Osteoblast (primary cell): ENCODE results near the gene ACAA1. TPM values are rescaled to one million over a fixed set of nuclear protein-coding genes. Genes with fewer than 3 reads are reported as not detected.

ENCODE experiments used
- DNase-seq: peaks from one replicate; pipeline ENCODE4 v3.0.0; 2011; ENCODE audit warnings: low spot score, mixed read lengths; ENCODE audit not compliant: insufficient read length; ENCODE audit errors: missing footprints
- H2AFZ ChIP-seq: 2 replicates; pipeline ENCODE4 v1.6.0; 2011; ENCODE audit warnings: mild to moderate bottlenecking, low read length
- H3K27ac ChIP-seq: 2 replicates; pipeline ENCODE4 v1.5.1; 2011; ENCODE audit warnings: mild to moderate bottlenecking, low read depth, low read length, moderate library complexity
- H3K27me3 ChIP-seq: 2 replicates; pipeline ENCODE4 v1.6.0; 2012; ENCODE audit warnings: mild to moderate bottlenecking, control low read depth, inconsistent platforms, low read length, moderate library complexity; ENCODE audit not compliant: insufficient read depth
- H3K36me3 ChIP-seq: 2 replicates; pipeline ENCODE4 v1.5.1; 2011; ENCODE audit warnings: mild to moderate bottlenecking, low read length, control low read depth, moderate library complexity; ENCODE audit not compliant: insufficient read depth
- H3K4me1 ChIP-seq: 2 replicates; pipeline ENCODE4 v1.5.1; 2011; ENCODE audit warnings: mild to moderate bottlenecking, low read length, control low read depth, moderate library complexity; ENCODE audit not compliant: insufficient read depth
- H3K4me2 ChIP-seq: 2 replicates; pipeline ENCODE4 v1.6.0; 2011; ENCODE audit warnings: mild to moderate bottlenecking, low read length; ENCODE audit not compliant: insufficient read depth
- H3K4me3 ChIP-seq: fragments of 200-600 bp; sonication (generic); 3 replicates; pipeline ENCODE4 v1.5.1; 2012; ENCODE audit warnings: mild to moderate bottlenecking, low read length, inconsistent platforms; ENCODE audit not compliant: insufficient read depth
- H3K79me2 ChIP-seq: 2 replicates; pipeline ENCODE4 v1.6.0; 2012; ENCODE audit warnings: mild to moderate bottlenecking, low read length, control low read depth, inconsistent platforms; ENCODE audit not compliant: insufficient read depth
- H3K9me3 ChIP-seq: 2 replicates; pipeline ENCODE4 v1.5.1; 2011; ENCODE audit warnings: low read depth, low read length, control low read depth
- H4K20me1 ChIP-seq: 2 replicates; pipeline ENCODE4 v1.6.0; 2012; ENCODE audit warnings: mild to moderate bottlenecking, low read length, control low read depth; ENCODE audit not compliant: insufficient read depth
- CTCF ChIP-seq: IDR thresholded peaks from 2 replicates; pipeline ENCODE4 v1.5.1; 2011; ENCODE audit warnings: mild to moderate bottlenecking, low read depth, low read length, moderate library complexity; ENCODE audit errors: extremely low read depth
- total RNA-seq: library from RNA; depleted of rRNA; stranded (reverse); fragments of >200 nt; gene quantifications from 2 replicates; pipeline ENCODE4 v1.2.3, GENCODE V29; 2012

The ACAA1 gene
- total RNA-seq, 1 donor = 17.4 TPM

GRCh38 chr3:38121832-38122461, 15.0 kb downstream of the ACAA1 start:
- no peaks in the 10 kb centered on the region for H3K9me3 ChIP-seq
- no peak for TF ChIP-seq CTCF

GRCh38 chr3:38121451-38121831, 15.5 kb downstream of the ACAA1 start:
- H3K4me2 ChIP-seq = no peak overlapping the region
- H3K27me3 ChIP-seq = no peaks in the 10 kb centered on the region
- no peaks in the 10 kb centered on the region for H4K20me1 ChIP-seq
- H3K79me2 ChIP-seq = no peaks in the 10 kb centered on the region
- no peak for TF ChIP-seq CTCF
- no peaks in the 10 kb centered on the region for H3K9me3 ChIP-seq
- H3K4me3 ChIP-seq = no peak overlapping the region
- peaks cover 34% of the 10 kb centered on the region for H3K36me3 ChIP-seq
- no peak overlapping the region for H2AFZ ChIP-seq
- H3K4me1 ChIP-seq = no peaks in the 10 kb centered on the region
- no peak overlapping the region for H3K27ac ChIP-seq
- no peak for DNase-seq

More at GRCh38 chr3:38121832-38122461, 15.0 kb downstream of the ACAA1 start:
- H3K27ac ChIP-seq = no peak overlapping the region
- no peak overlapping the region for H2AFZ ChIP-seq
- no peaks in the 10 kb centered on the region for H3K27me3 ChIP-seq
- peaks cover 1% of the 10 kb centered on the region for H4K20me1 ChIP-seq
- no peaks in the 10 kb centered on the region for H3K4me1 ChIP-seq
- peaks cover 39% of the 10 kb centered on the region for H3K36me3 ChIP-seq
- no peak overlapping the region for H3K4me2 ChIP-seq
- no peak overlapping the region for H3K4me3 ChIP-seq
- DNase-seq = no peak
- no peaks in the 10 kb centered on the region for H3K79me2 ChIP-seq

GRCh38 chr3:38120693-38121450, 16.1 kb downstream of the ACAA1 start:
- no peak for DNase-seq
- Histone ChIP-seq H3K36me3 (peaks cover 28% of the 10 kb centered on the region), H2AFZ (no peak overlapping the region), H3K4me3 (no peak overlapping the region), H3K4me2 (no peak overlapping the region), H3K27me3 (no peaks in the 10 kb centered on the region), H3K9me3 (no peaks in the 10 kb centered on the region), H3K79me2 (no peaks in the 10 kb centered on the region), H3K4me1 (no peaks in the 10 kb centered on the region), H4K20me1 (no peaks in the 10 kb centered on the region), H3K27ac (no peak overlapping the region)
- TF ChIP-seq CTCF = no peak

GRCh38 chr3:38119821-38120692, 16.9 kb downstream of the ACAA1 start:
- Histone ChIP-seq H3K36me3 (peaks cover 20% of the 10 kb centered on the region), H4K20me1 (no peaks in the 10 kb centered on the region), H3K27me3 (peaks cover 5% of the 10 kb centered on the region), H3K9me3 (no peaks in the 10 kb centered on the region), H3K4me1 (no peaks in the 10 kb centered on the region), H3K4me3 (no peak overlapping the region), H3K79me2 (no peaks in the 10 kb centered on the region), H3K4me2 (no peak overlapping the region), H3K27ac (no peak overlapping the region), H2AFZ (no peak overlapping the region)
- TF ChIP-seq CTCF = no peak
- DNase-seq = no peak
